T-helper 17 cell (primary cell): ENCODE results near the gene NCF1. TPM values are rescaled to one million over a fixed set of nuclear protein-coding genes. Genes with fewer than 3 reads are reported as not detected.
"Not testable (repeated sequence)": the region's sequence is repeated elsewhere in the genome, so short reads cannot be mapped to it uniquely, and the experiment has no call there.

ENCODE experiments used
- ATAC-seq: fragments of 150-1000 bp; cut with Tn5 transposase; 2 replicates; pipeline ENCODE4 v1.10.0; 2021; ENCODE audit warnings: mild to moderate bottlenecking, moderate library complexity
- DNase-seq, 3 donors: peaks; one replicate each; pipeline versions ENCODE4 v3.0.0 to v3.0.0-alpha.2; 2020 to 2021
- H3K9me3 ChIP-seq: one replicate; pipeline ENCODE4 v1.7.0; 2013; ENCODE audit warnings: low read length, mild to moderate bottlenecking; ENCODE audit not compliant: control insufficient read depth, poor library complexity, severe bottlenecking
- H3K27ac Mint-ChIP-seq: one replicate; pipeline ENCODE4 v1.8.0; 2022; ENCODE audit warnings: mild to moderate bottlenecking, moderate library complexity, mixed read lengths
- H3K27me3 Mint-ChIP-seq: one replicate; pipeline ENCODE4 v1.8.0; 2022; ENCODE audit warnings: mixed read lengths
- H3K36me3 Mint-ChIP-seq: one replicate; pipeline ENCODE4 v1.8.0; 2022; ENCODE audit warnings: low read depth, mixed read lengths
- H3K4me1 Mint-ChIP-seq: one replicate; pipeline ENCODE4 v1.8.0; 2022; ENCODE audit warnings: mild to moderate bottlenecking, mixed read lengths
- H3K4me3 Mint-ChIP-seq: one replicate; pipeline ENCODE4 v1.8.0; 2022; ENCODE audit warnings: mild to moderate bottlenecking, moderate library complexity, mixed read lengths
- total RNA-seq, 4 donors: library from RNA in 2 of 4; stranded (reverse) in 2 of 4; gene quantifications; one replicate each; pipeline ENCODE4 v1.2.3 and lab custom pipeline; 2022 to 2026

NCF1 gene
- 10 to 100 TPM in 1 of 2 donors, 1 to 10 TPM in 1; 1.1 to 14.6 TPM for total RNA-seq
- total RNA-seq (lab: John Stamatoyannopoulos, UW): 0.30 to 1.4 reads per million in 2 donors

DNA sequence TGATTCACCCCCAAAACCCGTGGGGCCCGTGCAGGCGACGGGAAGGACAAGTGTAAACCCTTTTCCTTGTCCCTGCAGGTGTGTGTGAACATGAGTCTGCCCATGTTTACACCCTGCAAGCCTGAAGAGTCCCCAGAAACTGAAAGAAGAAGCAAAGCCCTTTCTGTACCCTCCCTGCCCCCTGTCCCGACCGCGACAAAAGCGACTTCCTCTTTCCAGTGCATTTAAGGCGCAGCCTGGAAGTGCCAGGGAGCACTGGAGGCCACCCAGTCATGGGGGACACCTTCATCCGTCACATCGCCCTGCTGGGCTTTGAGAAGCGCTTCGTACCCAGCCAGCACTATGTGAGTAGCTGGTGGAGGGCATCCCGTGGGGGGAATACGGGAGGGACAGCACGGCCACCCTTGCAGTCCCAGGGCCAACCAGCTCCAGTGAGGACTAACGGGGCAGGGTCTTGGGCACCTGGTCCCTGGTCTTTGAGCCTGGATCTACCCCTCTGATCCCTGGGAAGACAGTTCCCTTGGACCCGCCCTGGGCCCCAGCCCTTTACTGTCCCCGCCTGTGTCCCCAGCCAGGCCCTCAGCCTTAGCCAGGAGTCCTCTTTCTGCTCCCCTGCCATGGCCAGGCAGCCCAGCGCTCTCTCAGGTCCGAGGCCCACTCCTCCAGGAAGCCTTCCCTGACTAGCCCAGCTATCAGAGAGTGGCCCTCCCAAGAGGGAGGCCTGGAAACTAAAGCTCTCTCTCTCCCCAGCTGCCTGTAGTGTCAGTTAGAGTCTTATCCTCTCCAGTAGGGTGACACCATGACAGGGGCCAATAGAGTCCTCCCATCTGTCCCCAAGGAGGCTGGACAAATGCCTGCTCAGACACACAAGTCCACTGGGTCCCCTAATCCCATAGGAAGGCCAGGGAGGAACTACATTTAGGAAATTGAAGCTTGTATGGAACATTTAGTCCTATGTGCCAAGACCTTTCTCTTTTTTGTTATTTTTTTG lies at the start of gene NCF1:
Gene NCF1, plus strand, starts transcription at position 252 of the 991 bp plus-strand sequence. Its CDS starts 21 bp downstream, at position 273.
- H3K27me3 Mint-ChIP-seq, H3K9me3 ChIP-seq, H3K4me3 Mint-ChIP-seq, DNase-seq, H3K36me3 Mint-ChIP-seq, H3K4me1 Mint-ChIP-seq, H3K27ac Mint-ChIP-seq: not testable (repeated sequence)
- ATAC-seq: peak; percentile 76

DNA sequence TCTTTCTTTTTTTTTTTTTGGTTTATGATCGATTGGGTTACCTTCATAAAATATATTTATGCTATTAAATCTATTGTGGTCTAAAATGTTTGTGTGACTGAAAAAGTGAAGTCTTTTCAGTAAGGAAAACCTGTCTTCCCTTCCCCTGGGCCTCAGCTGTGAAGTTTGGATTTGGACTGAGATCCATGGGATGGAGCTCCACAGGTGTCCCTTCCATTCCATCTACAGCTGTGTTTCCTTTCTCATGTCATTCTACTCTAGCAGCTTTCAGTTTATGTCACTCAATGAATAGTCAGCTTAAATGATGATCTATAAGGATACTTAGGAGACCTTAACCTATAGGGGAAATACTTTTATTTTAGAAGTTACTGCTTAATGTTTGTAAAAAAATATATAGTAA lies 48.0 kb upstream of the NCF1 start:
- no peak overlapping the region for H3K4me3 Mint-ChIP-seq
- H3K36me3 Mint-ChIP-seq: no peaks in the 10 kb centered on the region
- H3K27ac Mint-ChIP-seq: peak overlapping the region; percentile 54
- no peak for DNase-seq
- no peaks in the 10 kb centered on the region for H3K9me3 ChIP-seq
- no peaks in the 10 kb centered on the region for H3K27me3 Mint-ChIP-seq
- peaks cover 4% of the 10 kb centered on the region for H3K4me1 Mint-ChIP-seq
- ATAC-seq: no peak

DNA sequence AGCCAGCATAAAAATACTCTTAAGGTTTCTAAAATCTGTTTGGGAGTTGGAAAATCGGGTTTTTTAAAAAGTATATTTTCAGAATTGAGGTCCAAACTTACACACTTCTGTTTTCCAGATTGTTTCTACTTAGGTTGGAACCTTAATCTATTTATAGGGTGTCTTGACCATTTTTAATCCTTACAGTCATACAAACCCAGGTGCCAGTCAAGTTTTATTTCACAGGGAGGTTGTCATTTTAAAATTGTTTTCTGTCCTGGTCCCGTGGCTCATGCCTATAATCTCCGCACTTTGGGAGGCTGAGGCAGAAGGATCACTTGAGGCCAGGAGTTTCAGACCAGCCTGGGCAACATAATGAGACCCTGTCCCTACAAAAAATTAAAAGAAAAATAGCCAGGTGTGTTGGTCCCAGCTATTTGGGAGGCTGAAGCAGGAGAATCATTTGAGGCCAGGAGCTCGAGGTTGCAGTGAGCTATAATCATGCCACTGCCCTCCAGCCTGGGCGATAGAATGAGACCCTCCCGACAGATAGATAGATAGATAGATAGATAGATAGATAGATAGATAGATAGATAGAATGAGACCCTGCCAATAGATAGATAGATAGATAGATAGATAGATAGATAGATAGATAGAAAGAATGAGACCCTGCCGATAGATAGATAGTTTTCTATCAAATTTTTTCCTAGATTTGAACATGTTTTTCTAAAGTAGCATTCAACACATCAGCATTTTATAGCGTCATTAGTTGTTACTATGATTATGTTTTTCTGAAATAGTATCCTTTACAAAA lies 47.3 kb upstream of the NCF1 start:
- no peaks in the 10 kb centered on the region for H3K9me3 ChIP-seq
- Mint-ChIP-seq H3K4me1 (peaks cover 4% of the 10 kb centered on the region), H3K27ac (peak overlapping the region; percentile 86), H3K4me3 (no peak overlapping the region), H3K36me3 (no peaks in the 10 kb centered on the region), H3K27me3 (no peaks in the 10 kb centered on the region)
- ATAC-seq: no peak
- no peak for DNase-seq

DNA sequence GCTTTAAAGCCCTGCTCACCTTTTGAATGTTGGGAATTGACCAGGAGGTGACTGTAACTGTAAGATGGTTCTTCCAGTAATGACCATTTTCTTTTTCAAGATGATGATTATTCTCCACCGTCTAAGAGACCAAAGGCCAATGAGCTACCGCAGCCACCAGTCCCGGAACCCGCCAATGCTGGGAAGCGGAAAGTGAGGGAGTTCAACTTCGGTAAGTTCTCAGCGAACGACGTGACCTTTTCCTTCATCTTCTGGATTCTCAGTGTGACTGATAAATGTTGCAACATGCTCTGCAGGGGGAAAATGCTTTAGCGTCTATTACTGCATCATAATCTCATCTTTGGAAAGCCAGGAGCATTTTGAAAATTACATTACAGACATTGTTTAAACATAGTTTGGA lies 45.1 kb upstream of the NCF1 start:
- not testable (repeated sequence) for H3K27me3 Mint-ChIP-seq, H3K9me3 ChIP-seq, ATAC-seq, H3K4me1 Mint-ChIP-seq, DNase-seq, H3K36me3 Mint-ChIP-seq, H3K27ac Mint-ChIP-seq, H3K4me3 Mint-ChIP-seq

DNA sequence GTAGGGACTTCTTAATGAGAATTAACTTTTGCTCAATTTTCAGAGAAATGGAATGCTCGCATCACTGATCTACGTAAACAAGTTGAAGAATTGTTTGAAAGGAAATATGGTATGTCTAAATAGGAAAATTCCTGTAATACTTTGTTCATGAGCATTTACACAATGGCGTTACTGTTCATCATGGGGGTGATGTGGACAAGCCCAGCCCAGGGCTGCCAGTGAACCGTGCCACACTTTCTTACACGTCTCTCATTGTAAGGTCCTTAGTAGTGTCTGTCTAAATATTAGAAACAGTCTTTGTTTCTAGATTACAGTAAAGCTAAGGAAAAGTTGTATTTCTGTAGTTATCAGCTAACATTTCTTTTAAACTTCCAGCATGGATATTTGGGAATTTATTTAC lies 43.6 kb upstream of the NCF1 start:
- H3K9me3 ChIP-seq, H3K36me3 Mint-ChIP-seq, DNase-seq, H3K4me3 Mint-ChIP-seq, H3K27ac Mint-ChIP-seq, ATAC-seq, H3K4me1 Mint-ChIP-seq, H3K27me3 Mint-ChIP-seq: not testable (repeated sequence)

DNA sequence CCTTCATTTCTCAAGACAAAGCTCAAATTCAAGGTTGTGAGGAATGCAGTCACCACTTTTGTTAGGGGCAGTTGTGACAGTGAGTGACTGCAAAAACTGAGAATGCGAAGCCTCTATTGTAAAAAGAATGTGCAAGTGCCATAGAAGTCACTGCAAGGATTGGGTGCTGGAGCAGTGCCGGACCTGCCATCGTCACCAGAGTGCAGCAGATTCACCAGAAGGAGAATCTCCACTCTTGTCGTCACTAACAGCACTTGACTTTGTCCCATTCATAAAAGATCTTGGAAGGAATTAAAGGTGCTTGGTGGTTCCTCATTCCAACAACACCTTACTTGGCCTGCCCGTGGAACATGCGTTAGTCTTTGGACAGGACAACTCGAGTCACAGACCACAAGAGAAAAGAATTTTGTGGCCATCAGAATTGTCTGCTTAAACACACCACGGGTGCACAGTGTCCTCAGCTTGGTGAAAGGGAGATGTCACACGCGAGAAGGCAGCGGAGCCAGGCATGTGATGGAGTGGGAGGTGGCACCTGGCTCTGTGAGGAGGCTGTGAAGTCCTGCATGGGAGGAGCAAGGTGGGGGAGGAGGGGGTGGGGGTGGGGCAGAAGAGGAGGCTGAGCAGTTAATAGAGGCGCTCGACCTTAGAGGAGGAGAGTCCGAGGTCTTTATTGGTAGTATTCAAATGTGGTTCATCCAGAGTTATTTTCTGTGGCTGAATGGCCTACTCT lies 33.7 kb upstream of the NCF1 start:
- H3K9me3 ChIP-seq, H3K36me3 Mint-ChIP-seq, H3K4me3 Mint-ChIP-seq, DNase-seq, ATAC-seq, H3K4me1 Mint-ChIP-seq, H3K27me3 Mint-ChIP-seq, H3K27ac Mint-ChIP-seq: not testable (repeated sequence)

DNA sequence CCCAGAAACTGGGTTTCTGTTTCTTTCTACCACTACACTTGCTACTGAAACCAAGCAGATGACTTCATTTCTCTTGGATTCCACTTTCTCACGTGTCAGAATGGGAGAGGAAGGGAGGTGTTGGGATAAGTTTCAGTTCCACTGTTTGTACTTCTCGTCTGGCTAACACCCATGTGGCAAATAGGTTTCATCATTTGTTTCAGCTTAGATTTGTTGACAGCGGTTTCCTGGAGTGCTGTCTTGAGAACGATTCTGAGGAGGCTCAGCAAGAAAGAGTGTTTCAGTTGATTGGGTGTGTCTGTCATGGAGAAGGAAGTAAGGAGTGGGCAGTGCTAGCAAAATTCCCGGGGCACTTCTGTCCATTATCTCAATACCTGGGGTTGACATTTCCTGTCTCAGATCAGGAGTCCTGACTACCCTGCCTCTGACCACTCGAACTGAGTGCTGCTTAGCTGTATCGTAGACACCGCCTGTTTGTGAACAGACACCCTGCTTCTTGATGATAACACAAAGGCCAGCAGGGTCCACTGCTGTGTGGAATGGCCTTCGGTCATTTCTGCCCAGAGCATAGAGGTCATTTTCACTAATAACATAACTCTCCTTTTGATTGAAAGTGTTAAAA lies 29.8 kb upstream of the NCF1 start:
- ATAC-seq: not testable (repeated sequence)

DNA sequence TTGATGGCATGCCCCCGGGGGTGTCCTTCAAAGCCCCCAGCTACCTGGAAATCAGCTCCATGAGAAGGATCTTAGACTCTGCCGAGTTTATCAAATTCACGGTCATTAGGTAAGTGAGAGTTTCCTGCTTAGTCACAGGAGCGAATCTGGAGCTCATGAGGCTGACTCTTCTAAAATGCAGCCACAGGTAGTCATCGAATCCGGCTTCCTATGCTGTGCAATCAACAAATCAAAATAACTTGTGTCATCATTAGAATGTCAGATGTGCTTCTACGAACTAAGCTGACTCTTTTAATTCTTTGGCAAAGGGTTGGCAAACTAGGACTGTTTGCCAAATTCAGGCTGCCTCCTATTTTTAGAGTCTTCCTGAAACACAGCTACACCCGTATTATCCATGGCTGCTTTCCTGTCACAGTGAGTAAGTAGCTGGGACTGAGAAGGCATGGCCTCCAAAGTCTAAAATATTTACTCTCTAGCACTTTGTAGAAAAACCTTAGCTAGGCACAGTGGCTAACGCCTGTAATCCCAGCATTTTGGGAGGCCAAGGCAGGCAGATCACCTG lies 19.8 kb upstream of the NCF1 start:
- not testable (repeated sequence) for H3K27me3 Mint-ChIP-seq, H3K4me1 Mint-ChIP-seq, ATAC-seq, DNase-seq, H3K9me3 ChIP-seq, H3K4me3 Mint-ChIP-seq, H3K36me3 Mint-ChIP-seq, H3K27ac Mint-ChIP-seq

More for the DNA sequence above, 29.8 kb upstream of the NCF1 start:
- H3K27me3 Mint-ChIP-seq, H3K4me1 Mint-ChIP-seq, DNase-seq, H3K36me3 Mint-ChIP-seq, H3K4me3 Mint-ChIP-seq, H3K27ac Mint-ChIP-seq, H3K9me3 ChIP-seq: not testable (repeated sequence)

DNA sequence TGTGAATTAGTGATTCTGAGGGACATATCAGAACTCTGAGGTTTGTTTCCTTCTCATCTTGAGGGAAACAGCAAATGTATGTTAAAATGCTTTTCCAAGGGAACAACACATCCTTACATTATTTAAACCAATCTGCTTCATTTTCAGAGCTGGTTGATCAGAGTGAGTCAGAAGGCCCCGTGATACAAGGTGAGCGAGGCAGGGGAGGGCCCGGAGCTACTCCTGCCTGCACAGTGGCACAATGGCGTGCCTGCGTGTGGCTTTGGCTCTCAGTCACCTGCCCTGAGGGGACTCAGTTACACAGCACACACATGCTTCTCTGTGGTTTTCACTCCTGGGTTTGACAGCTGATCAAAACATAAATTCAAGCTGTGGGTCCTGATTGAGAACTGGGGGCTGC lies 17.1 kb upstream of the NCF1 start:
- H3K4me3 Mint-ChIP-seq, H3K27me3 Mint-ChIP-seq, H3K27ac Mint-ChIP-seq, ATAC-seq, H3K4me1 Mint-ChIP-seq, H3K9me3 ChIP-seq, DNase-seq, H3K36me3 Mint-ChIP-seq: not testable (repeated sequence)

DNA sequence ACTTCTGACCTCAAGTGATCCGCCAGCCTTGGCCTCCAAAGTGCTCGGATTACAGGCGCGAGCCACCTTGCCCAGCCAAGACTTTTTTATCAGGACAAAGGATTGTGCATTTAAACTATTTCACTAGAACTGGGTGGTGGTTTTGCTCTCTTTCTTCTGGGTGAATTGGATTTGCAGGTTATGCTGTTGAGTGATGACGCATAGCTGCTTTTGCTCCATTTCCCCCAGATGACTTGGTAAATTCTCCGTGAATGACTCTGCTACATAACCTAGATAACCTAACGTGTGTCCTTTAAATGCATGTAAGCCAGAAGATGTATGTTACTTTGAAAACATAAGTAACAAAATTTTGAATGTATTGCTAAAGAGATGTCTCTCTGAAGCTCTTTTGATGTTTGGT lies 15.5 kb upstream of the NCF1 start:
- not testable (repeated sequence) for ATAC-seq, H3K27me3 Mint-ChIP-seq, H3K27ac Mint-ChIP-seq, H3K36me3 Mint-ChIP-seq, DNase-seq, H3K4me1 Mint-ChIP-seq, H3K4me3 Mint-ChIP-seq, H3K9me3 ChIP-seq

DNA sequence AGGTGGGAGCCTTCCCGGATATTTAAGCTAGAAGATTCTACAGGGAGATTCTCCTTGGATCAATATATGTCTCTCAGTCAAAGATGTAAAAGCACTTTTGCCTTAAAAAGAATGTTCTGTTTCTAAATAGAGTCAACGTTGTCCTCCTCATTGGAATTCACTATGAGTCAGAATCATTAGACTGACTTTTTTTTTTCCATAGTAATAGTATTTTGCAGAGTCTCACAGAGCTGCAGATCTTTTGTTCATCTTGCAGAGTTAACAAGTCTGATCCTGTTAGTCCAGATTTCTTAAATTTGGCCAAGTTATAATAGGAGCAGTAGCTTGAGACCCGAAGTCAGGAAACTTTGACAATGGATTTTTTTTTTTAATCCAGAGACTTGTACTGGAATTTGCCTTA lies 14.8 kb upstream of the NCF1 start:
- H3K27ac Mint-ChIP-seq, H3K27me3 Mint-ChIP-seq, DNase-seq, H3K4me3 Mint-ChIP-seq, H3K4me1 Mint-ChIP-seq, ATAC-seq, H3K36me3 Mint-ChIP-seq, H3K9me3 ChIP-seq: not testable (repeated sequence)

DNA sequence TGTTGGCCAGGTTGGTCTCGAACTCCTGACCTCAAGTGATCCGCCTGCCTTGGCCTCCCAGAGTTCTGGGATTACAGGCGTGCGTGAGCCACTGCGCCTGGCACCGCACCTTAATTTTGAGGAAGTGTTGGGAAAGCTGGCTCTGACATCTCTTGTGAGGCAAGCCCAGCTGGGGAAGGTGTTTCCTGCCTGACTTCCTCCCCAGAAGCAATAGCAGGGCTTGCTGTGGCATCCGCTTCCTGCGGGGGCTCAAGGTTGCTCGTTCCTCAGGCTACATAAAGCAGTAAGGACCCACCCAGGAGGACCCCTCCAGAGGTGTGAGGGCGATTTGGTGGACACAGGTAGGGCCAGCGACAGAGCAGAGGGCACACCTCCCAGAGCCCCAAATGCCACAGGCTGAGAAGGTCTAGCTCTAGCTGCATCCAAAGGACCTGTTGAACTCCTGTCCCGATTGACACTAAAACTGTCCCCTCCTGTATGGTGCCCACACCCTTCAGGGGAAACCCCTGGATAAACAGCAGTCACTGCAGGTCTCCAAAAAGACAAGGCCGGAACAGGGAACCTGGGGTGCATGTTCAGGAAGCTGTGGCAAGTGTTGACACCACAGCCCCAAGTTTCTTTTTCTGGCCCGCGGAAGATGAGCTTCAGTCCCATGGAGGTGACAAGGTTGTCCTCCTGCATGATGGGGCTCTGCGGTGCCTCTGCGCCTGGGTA lies 8.4 kb upstream of the NCF1 start:
- not testable (repeated sequence) for DNase-seq, H3K27ac Mint-ChIP-seq, H3K9me3 ChIP-seq, H3K4me3 Mint-ChIP-seq, H3K36me3 Mint-ChIP-seq, H3K27me3 Mint-ChIP-seq, H3K4me1 Mint-ChIP-seq
- peak; percentile 81 for ATAC-seq
